Smooth muscle cell of bladder (primary cell): ENCODE measurements around the gene CNNM1. TPM values are rescaled to one million over a fixed set of nuclear protein-coding genes. Genes with fewer than 3 reads are reported as not detected.

Experiments used
- total RNA-seq: library from RNA; depleted of rRNA; stranded (reverse); fragments of >200 nt; gene quantifications from 2 replicates; pipeline ENCODE4 v1.2.3, GENCODE V29; 2014

CNNM1 gene
- 0.09 and 0.14 TPM in 2 replicates for total RNA-seq

GRCh38 chr10:99329304-99329553, at the start of gene CNNM1:
TSS of gene CNNM1 (plus strand) at chr10:99329356. CDS start at chr10:99329388, 32 bp downstream.

DNA sequence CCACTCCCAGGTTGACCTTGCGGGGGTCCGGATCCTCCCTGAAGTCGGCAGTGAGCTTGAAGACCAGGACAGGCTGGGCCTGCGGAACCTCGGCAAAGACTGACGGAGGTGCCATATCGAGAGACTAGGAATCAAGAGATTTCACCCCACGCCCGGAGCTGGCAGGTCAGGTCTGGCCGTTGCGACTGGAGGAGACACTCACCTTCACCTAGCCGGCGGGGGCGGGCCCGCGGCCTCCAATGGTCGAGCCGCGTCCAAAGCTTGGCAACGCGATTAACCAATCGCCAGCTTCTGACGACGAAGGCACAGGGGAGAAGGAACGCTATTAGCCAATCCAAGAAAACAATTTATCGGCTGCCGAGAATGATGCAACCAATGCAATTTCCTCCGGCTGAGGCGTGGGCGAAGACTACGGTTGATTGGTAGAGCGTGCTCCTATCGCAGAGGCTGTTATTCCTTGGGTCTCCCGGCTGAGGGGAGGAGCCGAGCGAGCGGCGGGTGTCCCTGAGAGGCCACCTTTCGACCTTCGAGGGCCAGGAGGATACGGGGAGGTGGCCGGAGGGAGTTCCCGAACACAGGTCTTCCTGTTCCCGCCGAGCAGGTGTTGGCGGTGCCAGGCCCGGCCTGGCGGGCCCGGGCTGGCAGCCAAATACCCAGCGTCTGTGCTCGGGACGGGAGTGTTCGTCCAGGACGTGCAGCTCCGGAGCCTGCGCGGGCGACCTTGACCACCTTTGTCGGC, 101.5 kb downstream of the CNNM1 start, which contains the start of gene GOT1:
GOT1 (minus strand) TSS at position 174 of the 739 bp plus-strand sequence; CDS start at position 115, 59 bp downstream.

Other genes starting within 250 kb of the CNNM1 start
- under 0.01 TPM in 1 of 2 replicates, not detected in the other for gene HPSE2, start 93.5 kb upstream of the CNNM1 start, total RNA-seq
- gene GOT1, start 101.3 kb downstream of the CNNM1 start, total RNA-seq, result 18.3 and 23.3 TPM in 2 replicates
- not detected in 2 replicates for gene NKX2-3, start 203.6 kb downstream of the CNNM1 start, total RNA-seq